Measurements from ENCODE around the gene MAN2B2. TPM values are rescaled to one million over a fixed set of nuclear protein-coding genes. Genes with fewer than 3 reads are reported as not detected.

Gene MAN2B2
- total RNA-seq, 2 experiments from 2014 or later: 13.7 to 19.4 TPM

DNA sequence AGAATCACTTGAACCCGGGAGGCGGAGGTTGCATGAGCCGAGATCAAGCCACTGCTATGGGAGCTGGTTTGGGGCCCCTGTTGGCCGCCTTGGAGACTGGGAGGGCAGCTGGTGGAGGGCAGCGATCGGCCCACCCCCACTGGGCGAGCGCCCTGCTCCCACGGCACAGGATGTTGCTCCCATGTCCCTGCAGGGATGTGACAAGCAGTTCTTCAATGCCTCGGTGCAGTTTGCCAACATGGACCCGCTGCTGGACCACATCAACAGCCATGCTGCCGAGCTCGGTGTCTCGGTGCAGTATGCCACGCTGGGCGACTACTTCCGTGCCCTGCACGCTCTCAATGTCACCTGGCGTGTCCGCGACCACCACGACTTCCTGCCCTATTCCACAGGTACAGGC, 19.4 kb downstream of the MAN2B2 start:
- ChIA-PET CTCF (ENCODE audit: unreplicated experiment) (no interaction called here), POLR2A (no interaction called here)
- no peaks in the 10 kb centered on the region for H4K20me1 ChIP-seq (ENCODE audit: insufficient read depth, low read length)
- no peaks in the 10 kb centered on the region for H3K79me2 ChIP-seq (ENCODE audit: insufficient read depth, low read depth, low read length)
- peaks cover 31% of the 10 kb centered on the region for H3K4me1 ChIP-seq (ENCODE audit: insufficient read depth, low read length, poor library complexity, severe bottlenecking)
- H3K9me3 ChIP-seq (ENCODE audit: low read length): no peaks in the 10 kb centered on the region
- H3K4me3 ChIP-seq (ENCODE audit: low read depth, low read length, poor library complexity, severe bottlenecking): no peak overlapping the region
- no peak overlapping the region for H3K27ac ChIP-seq (ENCODE audit: low read depth, low read length, poor library complexity, severe bottlenecking)
- intact Hi-C loops (cut with micrococcal nuclease; ENCODE audit: unreplicated experiment): no loop called here
- no peak for DNase-seq (ENCODE audit: low spot score)
- H3K36me3 ChIP-seq (ENCODE audit: insufficient read depth, low read length): no peaks in the 10 kb centered on the region
- TF ChIP-seq, protein P1, sequence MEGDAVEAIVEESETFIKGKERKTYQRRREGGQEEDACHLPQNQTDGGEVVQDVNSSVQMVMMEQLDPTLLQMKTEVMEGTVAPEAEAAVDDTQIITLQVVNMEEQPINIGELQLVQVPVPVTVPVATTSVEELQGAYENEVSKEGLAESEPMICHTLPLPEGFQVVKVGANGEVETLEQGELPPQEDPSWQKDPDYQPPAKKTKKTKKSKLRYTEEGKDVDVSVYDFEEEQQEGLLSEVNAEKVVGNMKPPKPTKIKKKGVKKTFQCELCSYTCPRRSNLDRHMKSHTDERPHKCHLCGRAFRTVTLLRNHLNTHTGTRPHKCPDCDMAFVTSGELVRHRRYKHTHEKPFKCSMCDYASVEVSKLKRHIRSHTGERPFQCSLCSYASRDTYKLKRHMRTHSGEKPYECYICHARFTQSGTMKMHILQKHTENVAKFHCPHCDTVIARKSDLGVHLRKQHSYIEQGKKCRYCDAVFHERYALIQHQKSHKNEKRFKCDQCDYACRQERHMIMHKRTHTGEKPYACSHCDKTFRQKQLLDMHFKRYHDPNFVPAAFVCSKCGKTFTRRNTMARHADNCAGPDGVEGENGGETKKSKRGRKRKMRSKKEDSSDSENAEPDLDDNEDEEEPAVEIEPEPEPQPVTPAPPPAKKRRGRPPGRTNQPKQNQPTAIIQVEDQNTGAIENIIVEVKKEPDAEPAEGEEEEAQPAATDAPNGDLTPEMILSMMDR (conservative IDR thresholded peaks at IDR 0.05; ENCODE audit: low read length): no peak
- TF ChIP-seq EZH2phosphoT487 (IDR thresholded peaks at IDR 0.05; ENCODE audit: borderline replicate concordance, low read depth, low read length): no peak
- BruUV-seq (replicated peaks): no TSS peak
- H2AFZ ChIP-seq (ENCODE audit: low read length): no peak overlapping the region
- no peak overlapping the region for H3K4me2 ChIP-seq (ENCODE audit: low read length)
- H3K9me2 ChIP-seq (ENCODE audit: insufficient read depth, low read length): no peaks in the 10 kb centered on the region

DNA sequence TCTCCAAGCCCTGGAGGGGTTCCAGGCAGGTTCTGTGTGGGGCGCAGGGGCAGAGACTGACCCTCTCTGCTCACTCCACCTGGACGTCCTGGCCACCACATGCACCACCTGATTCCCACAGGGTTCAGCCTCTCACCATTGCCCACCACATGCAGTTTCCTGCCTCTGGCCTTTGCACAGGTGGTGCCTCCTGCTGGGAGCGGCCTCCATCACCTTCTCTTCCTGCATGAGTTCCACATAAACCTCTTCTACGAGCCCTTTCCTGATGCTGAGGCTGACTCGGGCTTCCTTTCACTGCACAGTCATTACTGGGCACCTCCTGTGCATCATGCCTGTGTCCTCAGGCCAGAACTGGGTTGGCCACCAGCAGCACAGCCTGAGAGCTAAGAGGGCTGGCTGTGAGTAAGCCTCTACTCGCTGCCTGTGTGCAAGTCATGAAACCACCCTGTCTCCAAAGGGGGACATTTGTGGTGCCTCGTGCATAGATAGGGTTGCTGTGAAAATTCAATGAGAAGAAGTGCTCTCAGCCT, 19.9 kb downstream of the MAN2B2 start:
- H2AFZ ChIP-seq (ENCODE audit: low read length): no peak overlapping the region
- H4K20me1 ChIP-seq (ENCODE audit: insufficient read depth, low read length): no peaks in the 10 kb centered on the region
- DNase-seq (ENCODE audit: low spot score): no peak
- BruUV-seq (replicated peaks): no TSS peak
- TF ChIP-seq EZH2phosphoT487 (IDR thresholded peaks at IDR 0.05; ENCODE audit: borderline replicate concordance, low read depth, low read length): no peak
- TF ChIP-seq, protein P1 (conservative IDR thresholded peaks at IDR 0.05; ENCODE audit: low read length): no peak
- H3K4me3 ChIP-seq (ENCODE audit: low read depth, low read length, poor library complexity, severe bottlenecking): no peak overlapping the region
- ChIA-PET POLR2A (no interaction called here), CTCF (ENCODE audit: unreplicated experiment) (no interaction called here)
- peaks cover 31% of the 10 kb centered on the region for H3K4me1 ChIP-seq (ENCODE audit: insufficient read depth, low read length, poor library complexity, severe bottlenecking)
- H3K9me2 ChIP-seq (ENCODE audit: insufficient read depth, low read length): no peaks in the 10 kb centered on the region
- H3K9me3 ChIP-seq (ENCODE audit: low read length): no peaks in the 10 kb centered on the region
- no peak overlapping the region for H3K27ac ChIP-seq (ENCODE audit: low read depth, low read length, poor library complexity, severe bottlenecking)
- intact Hi-C loops (cut with micrococcal nuclease; ENCODE audit: unreplicated experiment): no loop called here
- H3K36me3 ChIP-seq (ENCODE audit: insufficient read depth, low read length): no peaks in the 10 kb centered on the region
- H3K79me2 ChIP-seq (ENCODE audit: insufficient read depth, low read depth, low read length): no peaks in the 10 kb centered on the region
- H3K4me2 ChIP-seq (ENCODE audit: low read length): no peak overlapping the region

DNA sequence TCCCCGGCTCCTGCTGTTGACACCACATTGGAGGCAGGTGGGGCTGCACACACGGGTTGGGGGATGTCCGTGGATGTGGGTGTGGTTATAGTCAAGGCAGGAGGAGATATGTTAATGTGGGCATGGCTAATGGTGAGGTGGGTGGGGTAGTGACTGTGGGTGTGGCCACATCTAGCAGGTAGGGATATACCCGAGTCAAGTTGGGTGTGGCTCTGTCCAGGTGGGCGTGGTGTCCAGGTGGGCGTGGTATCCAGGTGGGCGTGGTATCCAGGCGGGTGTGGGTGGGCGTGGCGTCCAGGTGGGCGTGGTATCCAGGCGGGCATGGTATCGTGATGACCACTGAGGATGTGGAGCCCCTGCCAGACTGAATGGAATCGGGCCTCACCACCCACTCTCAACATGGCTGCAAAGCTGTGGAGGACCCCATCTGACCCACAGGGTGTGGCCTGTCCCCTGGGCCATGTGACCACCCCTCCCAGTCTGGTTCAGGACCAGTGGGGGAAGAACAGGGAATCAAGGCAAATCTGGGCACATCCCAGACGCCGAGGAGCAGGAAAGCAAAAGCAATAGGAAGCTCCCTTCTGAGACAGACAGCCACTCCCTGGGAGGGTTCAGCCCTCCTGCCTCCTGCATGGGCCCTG, 21.0 kb downstream of the MAN2B2 start:
- no TSS peak for BruUV-seq (replicated peaks)
- H3K9me2 ChIP-seq (ENCODE audit: insufficient read depth, low read length): no peaks in the 10 kb centered on the region
- no peaks in the 10 kb centered on the region for H3K36me3 ChIP-seq (ENCODE audit: insufficient read depth, low read length)
- H4K20me1 ChIP-seq (ENCODE audit: insufficient read depth, low read length): no peaks in the 10 kb centered on the region
- H3K79me2 ChIP-seq (ENCODE audit: insufficient read depth, low read depth, low read length): no peaks in the 10 kb centered on the region
- TF ChIP-seq, protein P1 (conservative IDR thresholded peaks at IDR 0.05; ENCODE audit: low read length): no peak
- no peak for TF ChIP-seq EZH2phosphoT487 (IDR thresholded peaks at IDR 0.05; ENCODE audit: borderline replicate concordance, low read depth, low read length)
- peaks cover 29% of the 10 kb centered on the region for H3K4me1 ChIP-seq (ENCODE audit: insufficient read depth, low read length, poor library complexity, severe bottlenecking)
- intact Hi-C loops (cut with micrococcal nuclease; ENCODE audit: unreplicated experiment): no loop called here
- no peak overlapping the region for H3K27ac ChIP-seq (ENCODE audit: low read depth, low read length, poor library complexity, severe bottlenecking)
- H3K4me3 ChIP-seq (ENCODE audit: low read depth, low read length, poor library complexity, severe bottlenecking): no peak overlapping the region
- ChIA-PET CTCF (ENCODE audit: unreplicated experiment) (no interaction called here), POLR2A (no interaction called here)
- no peak overlapping the region for H3K4me2 ChIP-seq (ENCODE audit: low read length)
- no peaks in the 10 kb centered on the region for H3K9me3 ChIP-seq (ENCODE audit: low read length)
- no peak overlapping the region for H2AFZ ChIP-seq (ENCODE audit: low read length)
- peak; percentile 65 for DNase-seq (ENCODE audit: low spot score)
